Stimulated activated effector memory CD8-positive, alpha-beta T cell treated with anti-CD3 and anti-CD28 coated beads, Interleukin-12 subunit alpha, Interleukin-12 subunit beta, amount 100 ng/mL, for 72 hours (primary cell): ENCODE results near the gene DMRTC1B.
"Not testable (repeated sequence)": the region's sequence is repeated elsewhere in the genome, so short reads cannot be mapped to it uniquely, and the experiment has no call there.

Experiments used
- ATAC-seq: fragments of 150-1000 bp; cut with Tn5 transposase; 2 replicates; pipeline ENCODE4 v1.10.0; 2021
- DNase-seq, 2 donors: peaks; one replicate each; pipeline ENCODE4 v3.0.0; 2021 to 2022; ENCODE audit warnings: low spot score in 2 of 2
- H3K27ac Mint-ChIP-seq: one replicate; pipeline ENCODE4 v1.8.0; 2022; ENCODE audit warnings: mild to moderate bottlenecking, mixed read lengths
- H3K36me3 Mint-ChIP-seq: one replicate; pipeline ENCODE4 v1.8.0; 2022; ENCODE audit warnings: mild to moderate bottlenecking, mixed read lengths
- H3K4me1 Mint-ChIP-seq: one replicate; pipeline ENCODE4 v1.8.0; 2022; ENCODE audit warnings: mixed read lengths
- H3K4me3 Mint-ChIP-seq: one replicate; pipeline ENCODE4 v1.8.0; 2022; ENCODE audit warnings: mild to moderate bottlenecking, mixed read lengths
- H3K9me3 Mint-ChIP-seq: one replicate; pipeline ENCODE4 v1.8.0; 2022; ENCODE audit warnings: mixed read lengths

Gene DMRTC1B

DNA sequence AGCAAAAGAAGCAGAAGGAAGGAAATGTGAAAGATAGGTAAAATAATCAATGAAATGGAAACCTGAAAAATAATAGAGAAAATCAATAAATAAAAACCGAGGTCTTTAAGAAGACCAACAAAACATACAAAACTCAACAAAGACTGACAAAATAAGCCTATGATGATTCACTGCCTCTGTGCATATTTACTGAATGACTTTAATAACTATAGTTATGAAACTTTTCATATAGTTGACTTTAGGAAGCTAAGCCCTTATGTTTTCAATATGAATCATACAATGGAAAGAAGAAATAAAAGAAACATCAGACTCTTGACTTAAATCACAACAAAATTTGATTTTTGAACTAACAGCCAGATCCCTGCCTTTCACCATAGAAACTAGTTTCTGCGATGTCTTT is 60.8 kb downstream of the DMRTC1B start:
- not testable (repeated sequence) for DNase-seq, H3K4me3 Mint-ChIP-seq, H3K36me3 Mint-ChIP-seq, H3K27ac Mint-ChIP-seq, H3K9me3 Mint-ChIP-seq, ATAC-seq, H3K4me1 Mint-ChIP-seq

DNA sequence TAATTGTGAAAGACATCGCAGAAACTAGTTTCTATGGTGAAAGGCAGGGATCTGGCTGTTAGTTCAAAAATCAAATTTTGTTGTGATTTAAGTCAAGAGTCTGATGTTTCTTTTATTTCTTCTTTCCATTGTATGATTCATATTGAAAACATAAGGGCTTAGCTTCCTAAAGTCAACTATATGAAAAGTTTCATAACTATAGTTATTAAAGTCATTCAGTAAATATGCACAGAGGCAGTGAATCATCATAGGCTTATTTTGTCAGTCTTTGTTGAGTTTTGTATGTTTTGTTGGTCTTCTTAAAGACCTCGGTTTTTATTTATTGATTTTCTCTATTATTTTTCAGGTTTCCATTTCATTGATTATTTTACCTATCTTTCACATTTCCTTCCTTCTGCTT is 106.2 kb downstream of the DMRTC1B start:
- not testable (repeated sequence) for H3K4me1 Mint-ChIP-seq, H3K27ac Mint-ChIP-seq, H3K4me3 Mint-ChIP-seq, DNase-seq, ATAC-seq, H3K9me3 Mint-ChIP-seq, H3K36me3 Mint-ChIP-seq

DNA sequence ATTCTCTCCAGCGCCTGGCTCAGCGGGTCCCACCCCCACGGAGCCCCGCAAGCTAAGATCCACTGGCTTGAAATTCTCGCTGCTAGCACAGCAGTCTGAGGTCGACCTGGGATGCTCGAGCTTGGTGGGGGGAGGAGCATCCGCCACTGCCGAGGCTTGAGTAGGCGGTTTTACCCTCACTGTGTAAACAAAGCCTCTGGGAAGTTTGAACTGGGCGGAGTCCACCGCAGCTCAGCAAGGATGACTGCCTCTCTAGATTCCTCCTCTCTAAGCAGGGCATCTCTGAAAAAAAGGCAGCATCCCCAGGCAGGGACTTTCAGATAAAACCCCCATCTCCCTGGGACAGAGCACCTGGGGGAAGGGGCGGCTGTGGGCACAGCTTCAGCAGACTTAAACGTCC is 113.0 kb downstream of the DMRTC1B start:
- H3K4me1 Mint-ChIP-seq, result not testable (repeated sequence)

More for the DNA sequence above, 113.0 kb downstream of the DMRTC1B start:
- not testable (repeated sequence) for H3K9me3 Mint-ChIP-seq, H3K27ac Mint-ChIP-seq, ATAC-seq, H3K36me3 Mint-ChIP-seq, DNase-seq, H3K4me3 Mint-ChIP-seq
